Thymus (tissue), 11 donors: ENCODE results near the gene CLEC11A. TPM values are rescaled to one million over a fixed set of nuclear protein-coding genes. Genes with fewer than 3 reads are reported as not detected.
"Not testable (repeated sequence)": the region's sequence is repeated elsewhere in the genome, so short reads cannot be mapped to it uniquely, and the experiment has no call there.

Source experiments
- DNase-seq, 9 donors: peaks; one replicate each; pipeline ENCODE4 v3.0.0-alpha.2; 2013; ENCODE audit warnings: low spot score in 9 of 9, low read depth in 6 of 9, missing footprints in 1 of 9
- H3K27ac ChIP-seq, 2 donors: one replicate each; pipeline ENCODE4 v1.5.1; 2013; ENCODE audit warnings: control low read depth in 1 of 2, low read depth in 1 of 2, low read length in 1 of 2, mild to moderate bottlenecking in 1 of 2, moderate library complexity in 1 of 2
- H3K27me3 ChIP-seq, 2 donors: one replicate each; pipeline ENCODE4 v1.5.1; 2013; ENCODE audit warnings: low read length in 1 of 2; ENCODE audit not compliant: control insufficient read depth in 2 of 2, insufficient read depth in 1 of 2
- H3K36me3 ChIP-seq, 2 donors: one replicate each; pipeline ENCODE4 v1.5.1; 2013; ENCODE audit warnings: low read length in 1 of 2, mild to moderate bottlenecking in 1 of 2, moderate library complexity in 1 of 2; ENCODE audit not compliant: control insufficient read depth in 2 of 2, insufficient read depth in 2 of 2
- H3K4me1 ChIP-seq, 2 donors: one replicate each; pipeline ENCODE4 v1.5.1; 2013; ENCODE audit warnings: low read length in 2 of 2; ENCODE audit not compliant: control insufficient read depth in 2 of 2, insufficient read depth in 2 of 2
- H3K4me3 ChIP-seq, 2 donors: one replicate each; pipeline ENCODE4 v1.5.1; 2013; ENCODE audit warnings: low read length in 2 of 2, control low read depth in 1 of 2, mild to moderate bottlenecking in 1 of 2
- H3K9me3 ChIP-seq, 2 donors: one replicate each; pipeline ENCODE4 v1.5.1; 2013; ENCODE audit warnings: low read length in 1 of 2, mild to moderate bottlenecking in 1 of 2; ENCODE audit not compliant: control insufficient read depth in 2 of 2, insufficient read depth in 1 of 2
- WGBS: extraction: QIAGEN DNeasy Blood & Tissue Kit; methylation state at CpG from one replicate; pipeline ENCODE4 v1.1.7; 2013; 5-methylcytosine and 5-hydroxymethylcytosine counted together
- polyA plus RNA-seq: library from polyadenylated mRNA; stranded (reverse); fragments of 200-250 nt; gene quantifications from one replicate; pipeline ENCODE4 v1.2.3, GENCODE V29; 2013
- total RNA-seq: library from RNA; stranded (reverse); fragments of 120-200 nt; gene quantifications from one replicate; pipeline ENCODE4 v1.2.4, GENCODE V29; 2013
- donor health status: healthy.

Gene CLEC11A
- total and polyA plus RNA-seq, 2 donors: 10.5 to 10.7 TPM

- Histone ChIP-seq H3K4me1 (no peaks in the 10 kb centered on the region), H3K27me3 (peaks cover 0 to 13% of the 10 kb centered on the region in 2 donors), H3K4me3 (no peak overlapping the region), H3K27ac (no peak overlapping the region), H3K9me3 (no peaks in the 10 kb centered on the region), H3K36me3 (no peaks in the 10 kb centered on the region)
- DNase-seq: no peak
- WGBS: 76% methylated on average over 18 of the region's 18 CpGs
These were observed 18.2 kb downstream of the CLEC11A start for GRCh38 chr19:50741179-50741933.

GRCh38 chr19:50743537-50743936 lies 20.4 kb downstream of the CLEC11A start:
- H3K27me3 ChIP-seq: peaks cover 0 to 13% of the 10 kb centered on the region in 2 donors

DNA sequence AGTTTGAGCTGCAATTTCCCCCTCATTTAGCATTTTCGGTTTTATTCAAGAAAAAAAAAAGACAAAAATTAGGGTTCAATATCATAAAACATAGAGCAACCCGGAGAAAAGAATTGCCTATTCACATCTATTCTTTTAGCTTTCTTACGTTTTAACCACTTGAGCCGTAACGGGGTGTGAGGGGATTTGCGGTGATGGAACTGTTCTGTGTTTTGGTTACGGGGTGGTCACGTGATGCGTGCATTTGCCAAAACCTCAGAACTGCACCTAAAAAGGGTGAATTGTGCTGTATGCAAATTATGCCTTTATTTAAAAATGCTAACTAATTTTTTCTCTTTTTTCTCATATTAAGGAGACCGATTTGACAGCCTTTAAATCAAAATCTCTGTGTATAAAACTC lies 22.1 kb downstream of the CLEC11A start:
- DNase-seq: no peak
- Histone ChIP-seq H3K36me3 (no peaks in the 10 kb centered on the region), H3K4me3 (no peak overlapping the region), H3K27me3 (peaks cover 0 to 9% of the 10 kb centered on the region in 2 donors), H3K4me1 (no peaks in the 10 kb centered on the region), H3K9me3 (no peaks in the 10 kb centered on the region), H3K27ac (no peak overlapping the region)
- 91% methylated on average over 10 of the region's 10 CpGs for WGBS

More at GRCh38 chr19:50743537-50743936, 20.4 kb downstream of the CLEC11A start:
- H3K27ac ChIP-seq: no peak overlapping the region
- H3K4me3 ChIP-seq: no peak overlapping the region
- no peaks in the 10 kb centered on the region for H3K36me3 ChIP-seq
- no peaks in the 10 kb centered on the region for H3K4me1 ChIP-seq
- DNase-seq: no peak
- no peaks in the 10 kb centered on the region for H3K9me3 ChIP-seq
- 92% methylated on average over 6 of the region's 6 CpGs for WGBS

DNA sequence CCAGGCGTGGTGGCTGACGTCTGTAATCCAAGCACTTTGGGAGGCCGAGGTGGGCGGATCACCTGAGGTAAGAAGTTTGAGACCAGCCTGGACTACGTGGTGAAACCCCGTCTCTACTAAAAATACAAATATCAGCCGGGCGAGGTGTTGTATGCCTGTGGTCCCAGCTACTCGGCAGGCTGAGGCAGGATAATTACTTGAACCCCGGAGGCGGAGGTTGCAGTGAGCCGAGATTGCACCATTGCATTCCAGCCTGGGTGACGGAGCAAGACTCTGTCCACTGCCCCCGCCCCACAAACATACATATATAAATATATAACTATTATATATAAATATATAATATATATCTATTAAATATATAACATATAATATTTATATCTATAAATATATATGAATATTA lies 24.0 kb downstream of the CLEC11A start:
- H3K4me3 ChIP-seq, H3K36me3 ChIP-seq, H3K27ac ChIP-seq, H3K4me1 ChIP-seq, H3K27me3 ChIP-seq, H3K9me3 ChIP-seq, DNase-seq: not testable (repeated sequence)
- WGBS: 94% methylated on average over 14 of the region's 14 CpGs

- Histone ChIP-seq H3K27me3 (no peaks in the 10 kb centered on the region), H3K36me3 (no peaks in the 10 kb centered on the region), H3K9me3 (no peaks in the 10 kb centered on the region), H3K4me3 (no peak overlapping the region), H3K27ac (no peak overlapping the region), H3K4me1 (no peaks in the 10 kb centered on the region)
- WGBS: 87% methylated on average over 6 of the region's 6 CpGs
- DNase-seq: no peak
These were observed 26.3 kb downstream of the CLEC11A start for GRCh38 chr19:50749490-50749889.

- Histone ChIP-seq H3K4me1 (no peaks in the 10 kb centered on the region), H3K4me3 (no peak overlapping the region), H3K9me3 (no peaks in the 10 kb centered on the region), H3K36me3 (no peaks in the 10 kb centered on the region), H3K27ac (no peak overlapping the region), H3K27me3 (no peaks in the 10 kb centered on the region)
- DNase-seq: no peak
- 90% methylated on average over 15 of the region's 15 CpGs for WGBS
These were observed 26.8 kb downstream of the CLEC11A start for GRCh38 chr19:50750010-50750409.

GRCh38 chr19:50753879-50754278 lies 30.7 kb downstream of the CLEC11A start:
- H3K27me3 ChIP-seq: peaks cover 0 to 2% of the 10 kb centered on the region in 2 donors
- H3K4me3 ChIP-seq: no peak overlapping the region
- DNase-seq: no peak
- no peaks in the 10 kb centered on the region for H3K36me3 ChIP-seq
- H3K4me1 ChIP-seq: no peaks in the 10 kb centered on the region
- no peaks in the 10 kb centered on the region for H3K9me3 ChIP-seq
- H3K27ac ChIP-seq: no peak overlapping the region
- 85% methylated on average over 4 of the region's 4 CpGs for WGBS

DNA sequence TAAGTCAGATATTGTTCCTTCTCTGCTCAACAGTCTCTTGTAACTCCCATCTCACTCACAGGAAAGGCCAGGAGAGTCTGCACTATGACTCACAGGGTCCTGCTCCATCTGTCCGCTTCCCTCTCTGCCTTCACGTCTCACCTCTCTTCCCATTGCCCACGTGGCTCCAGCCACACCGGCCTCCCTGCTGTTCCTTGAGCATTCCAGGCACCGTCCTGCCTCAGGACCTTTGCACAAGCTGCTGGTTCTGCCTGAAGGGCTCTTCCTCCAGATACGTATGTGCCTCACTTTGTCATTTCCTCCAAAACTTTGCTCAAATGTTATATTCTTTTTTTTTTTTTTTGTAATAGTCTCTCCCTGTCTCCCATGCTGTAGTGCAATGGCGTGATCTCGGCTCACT lies 33.1 kb downstream of the CLEC11A start:
- H3K9me3 ChIP-seq, H3K4me3 ChIP-seq, H3K27ac ChIP-seq, H3K27me3 ChIP-seq, H3K4me1 ChIP-seq, DNase-seq, H3K36me3 ChIP-seq: not testable (repeated sequence)
- WGBS: 73% methylated on average over 8 of the region's 8 CpGs

- H3K4me1 ChIP-seq, H3K9me3 ChIP-seq, H3K27ac ChIP-seq, H3K27me3 ChIP-seq, DNase-seq, H3K4me3 ChIP-seq, H3K36me3 ChIP-seq: not testable (repeated sequence)
- WGBS: 95% methylated on average over 3 of the region's 3 CpGs
These were observed 34.5 kb downstream of the CLEC11A start for GRCh38 chr19:50757624-50758023.
